Aorta (tissue), 5 donors: ENCODE results near the gene PKP2. TPM values are rescaled to one million over a fixed set of nuclear protein-coding genes. Genes with fewer than 3 reads are reported as not detected.
"Not testable (repeated sequence)": the region's sequence is repeated elsewhere in the genome, so short reads cannot be mapped to it uniquely, and the experiment has no call there.

Source experiments
- ATAC-seq: fragments of 200-7000 bp; cut with Tn5 transposase; one replicate; pipeline ENCODE4 v1.9.1; 2022; ENCODE audit warnings: moderate library complexity; ENCODE audit not compliant: low FRiP score
- DNase-seq, 2 donors: peaks; one replicate each; pipeline ENCODE4 v3.0.0-alpha.2; 2020
- H3K27ac ChIP-seq, 2 donors: one replicate each; pipeline ENCODE4 v1.5.1; 2013; ENCODE audit warnings: low read length in 2 of 2, mild to moderate bottlenecking in 2 of 2, moderate library complexity in 2 of 2, control low read depth in 1 of 2, inconsistent platforms in 1 of 2, low read depth in 1 of 2
- H3K27me3 ChIP-seq, 2 donors: one replicate each; pipeline ENCODE4 v1.6.1; 2013; ENCODE audit warnings: control low read depth in 1 of 2, low read length in 1 of 2, mild to moderate bottlenecking in 1 of 2, moderate library complexity in 1 of 2; ENCODE audit not compliant: insufficient read depth in 2 of 2, control insufficient read depth in 1 of 2
- H3K36me3 ChIP-seq, 2 donors: one replicate each; pipeline ENCODE4 v1.6.1; 2013; ENCODE audit warnings: control low read depth in 1 of 2, low read length in 1 of 2, mild to moderate bottlenecking in 1 of 2; ENCODE audit not compliant: insufficient read depth in 2 of 2, control insufficient read depth in 1 of 2
- H3K4me1 ChIP-seq, 2 donors: one replicate each; pipeline ENCODE4 v1.6.1; 2013; ENCODE audit warnings: low read length in 2 of 2, control low read depth in 1 of 2, mild to moderate bottlenecking in 1 of 2, moderate library complexity in 1 of 2; ENCODE audit not compliant: insufficient read depth in 2 of 2, control insufficient read depth in 1 of 2
- H3K4me3 ChIP-seq, 2 donors: one replicate each; pipeline ENCODE4 v1.5.1; 2013; ENCODE audit warnings: low read length in 2 of 2, control low read depth in 1 of 2, mild to moderate bottlenecking in 1 of 2
- H3K9me3 ChIP-seq: one replicate; pipeline ENCODE4 v1.6.1; 2013; ENCODE audit warnings: mild to moderate bottlenecking, low read length; ENCODE audit not compliant: control insufficient read depth
- WGBS, 2 donors: extraction: QIAGEN DNeasy Blood & Tissue Kit; methylation state at CpG; one replicate each; pipeline ENCODE4 v1.1.7; 2013; 5-methylcytosine and 5-hydroxymethylcytosine counted together
- intact Hi-C, 2 donors: fragments of 100-400 bp; cut with DNase I; formaldehyde crosslinking; loops; one replicate each; pipeline versions ENCODE4 v1.14.2 to v1.15.0; 2022
- polyA plus RNA-seq, 2 donors: library from polyadenylated mRNA; stranded (reverse); fragments of 200-250 nt; gene quantifications; one replicate each; pipeline ENCODE4 v1.2.3, GENCODE V29; 2013
- total RNA-seq, 2 donors: library from RNA; stranded (reverse); fragmentation: NEBNext Ultra II Directional; extraction: Animal tissue kit (Norgen Biotek cat#: 25700); gene quantifications; one replicate each; pipeline ENCODE4 v1.2.1, GENCODE V29; 2021
- donor health status: healthy with polysubstance abuse.
- donor health status: Bipolar disorder and iron deficiency.
- donor health status: DM: no; HTN: no; CAD: no.
- donor health status: DM: no; HTN: no; CAD: no.
- donor health status: DM: yes; HTN: yes; CAD: no.

PKP2 gene
- total and polyA plus RNA-seq, 4 donors = 0.38 to 4.4 (median 1.1) TPM

- no peak for ATAC-seq
- 92 to 98% methylated on average over 2 of the region's 2 CpGs for whole genome bisulfite sequencing, 2 donors
- H3K4me3 ChIP-seq = no peak overlapping the region
Measured at GRCh38 chr12:32876004-32876403, 20.6 kb downstream of the PKP2 start.

DNA sequence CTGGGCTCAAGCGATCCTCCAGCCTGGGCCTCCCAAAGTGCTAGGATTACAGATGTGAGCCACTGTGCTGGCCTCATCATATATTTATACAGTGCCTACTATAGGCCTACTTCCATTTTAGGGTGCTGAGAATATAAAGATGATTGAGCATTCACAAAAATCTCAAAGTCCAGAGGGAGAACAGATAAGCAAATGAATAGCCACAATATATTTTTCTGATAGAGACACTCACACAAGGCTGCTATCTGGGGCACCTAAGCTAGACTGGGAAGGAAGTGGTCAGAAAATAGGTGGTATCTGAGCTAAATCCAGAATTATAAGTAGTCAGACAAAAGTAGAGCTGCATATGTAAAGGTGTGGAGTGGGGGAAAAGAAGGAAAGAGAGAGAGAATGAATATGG, 21.6 kb downstream of the PKP2 start:
- WGBS, 2 donors = 87% methylated on average over 1 of the region's 1 CpG
- no peaks in the 10 kb centered on the region for H3K4me1 ChIP-seq

More at GRCh38 chr12:32876004-32876403, 20.6 kb downstream of the PKP2 start:
- Histone ChIP-seq H3K27ac (no peak overlapping the region), H3K27me3 (no peaks in the 10 kb centered on the region), H3K9me3 (no peaks in the 10 kb centered on the region), H3K4me1 (no peaks in the 10 kb centered on the region), H3K36me3 (no peaks in the 10 kb centered on the region)
- intact Hi-C loops = no loop called here
- no peak for DNase-seq

GRCh38 chr12:32874078-32874477, 22.5 kb downstream of the PKP2 start:
- no peak overlapping the region for H3K4me3 ChIP-seq
- H3K9me3 ChIP-seq = no peaks in the 10 kb centered on the region
- intact Hi-C loops = no loop called here
- 74 to 83% methylated on average over 3 of the region's 3 CpGs for WGBS, 2 donors
- H3K36me3 ChIP-seq = no peaks in the 10 kb centered on the region
- no peaks in the 10 kb centered on the region for H3K4me1 ChIP-seq
- H3K27ac ChIP-seq = no peak overlapping the region
- DNase-seq (no peak), ATAC-seq (no peak)
- H3K27me3 ChIP-seq = no peaks in the 10 kb centered on the region

More for the DNA sequence above, 21.6 kb downstream of the PKP2 start:
- Histone ChIP-seq H3K9me3 (no peaks in the 10 kb centered on the region), H3K27ac (no peak overlapping the region), H3K27me3 (no peaks in the 10 kb centered on the region), H3K36me3 (no peaks in the 10 kb centered on the region), H3K4me3 (no peak overlapping the region)
- intact Hi-C loops = no loop called here
- ATAC-seq (no peak), DNase-seq (no peak)

DNA sequence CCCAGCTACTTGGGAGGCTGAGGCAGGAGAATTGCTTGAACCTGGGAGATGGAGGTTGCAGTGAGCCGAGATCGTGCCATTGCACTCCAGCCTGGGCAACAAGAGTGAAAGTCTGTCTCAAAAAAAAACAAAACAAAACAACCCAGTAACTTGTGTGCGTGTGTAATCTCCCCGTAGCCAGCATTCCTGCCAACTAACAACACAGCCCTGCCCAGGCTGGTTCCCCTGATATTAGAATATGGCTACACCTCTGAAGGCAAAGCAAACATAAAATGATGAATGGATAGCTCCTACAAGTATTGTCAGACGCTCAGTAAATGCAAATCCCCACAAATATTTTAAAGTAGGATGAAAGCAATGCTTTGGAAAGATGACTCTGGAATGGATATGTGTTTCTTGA, 24.2 kb downstream of the PKP2 start:
- 63 to 69% methylated on average over 5 of the region's 5 CpGs for WGBS, 2 donors
- ATAC-seq, H3K27ac ChIP-seq, intact Hi-C loops, H3K9me3 ChIP-seq, H3K36me3 ChIP-seq, DNase-seq, H3K4me1 ChIP-seq, H3K4me3 ChIP-seq, H3K27me3 ChIP-seq: not testable (repeated sequence)

DNA sequence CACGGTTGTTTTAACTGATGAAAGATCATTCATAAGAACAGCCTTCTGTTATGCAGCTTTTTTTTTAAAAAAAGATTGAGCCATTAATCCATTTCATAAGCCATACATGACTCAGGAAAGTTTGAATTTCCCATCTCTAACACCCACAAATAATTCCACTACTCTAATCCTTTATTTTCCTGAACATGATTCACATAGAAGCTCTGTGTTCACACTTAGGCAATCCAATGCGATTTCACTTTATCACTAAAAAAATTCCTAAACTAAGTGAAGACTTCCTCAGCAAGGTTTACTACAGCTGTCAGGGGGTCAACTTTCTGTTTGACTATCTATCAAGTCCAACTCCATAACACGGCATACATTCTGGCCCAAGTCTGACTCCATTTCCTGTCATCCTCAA, 25.9 kb downstream of the PKP2 start:
- no peak for DNase-seq
- no peaks in the 10 kb centered on the region for H3K9me3 ChIP-seq
- WGBS, 2 donors = 75 to 78% methylated on average over 3 of the region's 3 CpGs
- no peaks in the 10 kb centered on the region for H3K4me1 ChIP-seq
- no peak overlapping the region for H3K27ac ChIP-seq
- no peak overlapping the region for H3K4me3 ChIP-seq
- intact Hi-C loops = no loop called here
- no peaks in the 10 kb centered on the region for H3K36me3 ChIP-seq
- no peak for ATAC-seq
- H3K27me3 ChIP-seq = no peaks in the 10 kb centered on the region

DNA sequence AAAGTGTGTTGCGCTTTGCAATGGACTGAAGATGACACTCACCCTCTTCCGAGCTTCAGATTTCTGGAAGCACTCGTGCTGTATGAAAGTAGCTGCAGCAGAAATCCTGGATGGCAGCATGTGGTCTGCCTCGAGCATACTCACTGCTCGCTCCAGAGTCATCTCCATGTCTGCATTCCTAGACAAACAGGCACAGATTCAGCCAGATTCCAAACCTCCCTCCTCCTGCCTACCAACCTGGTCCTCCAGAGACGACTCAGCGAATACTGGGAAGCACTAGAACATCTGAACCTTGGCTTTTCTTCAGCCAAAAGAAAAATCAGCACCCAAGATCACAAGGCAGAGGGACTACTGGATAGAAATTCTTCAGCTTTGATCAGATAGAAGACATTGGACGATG, 27.7 kb downstream of the PKP2 start:
- no peaks in the 10 kb centered on the region for H3K27me3 ChIP-seq
- intact Hi-C loops = no loop called here
- DNase-seq (no peak), ATAC-seq (no peak)
- H3K4me3 ChIP-seq = no peak overlapping the region
- WGBS, 2 donors = 88 to 92% methylated on average over 8 of the region's 8 CpGs
- no peak overlapping the region for H3K27ac ChIP-seq
- no peaks in the 10 kb centered on the region for H3K4me1 ChIP-seq
- H3K9me3 ChIP-seq = no peaks in the 10 kb centered on the region
- no peaks in the 10 kb centered on the region for H3K36me3 ChIP-seq

DNA sequence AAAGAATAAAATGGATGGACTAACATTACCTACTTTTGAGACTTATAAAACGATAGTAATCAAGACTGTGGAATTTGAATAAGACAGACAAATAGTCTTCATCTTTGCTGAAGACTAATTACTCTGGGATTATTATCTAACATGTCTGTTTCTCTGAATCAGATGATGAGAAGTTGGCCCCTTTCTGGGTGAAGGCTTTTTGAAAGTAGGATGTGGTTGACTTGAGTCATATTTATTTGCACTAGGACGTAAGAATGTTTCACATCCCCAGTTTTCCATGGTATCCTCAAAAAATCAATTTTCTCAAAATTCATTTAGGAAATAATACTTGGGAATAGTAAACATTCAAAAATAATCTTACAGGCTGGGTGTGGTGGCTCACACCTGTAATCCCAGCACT, 31.8 kb downstream of the PKP2 start:
- no peaks in the 10 kb centered on the region for H3K4me1 ChIP-seq
- H3K36me3 ChIP-seq = no peaks in the 10 kb centered on the region
- H3K27me3 ChIP-seq = no peaks in the 10 kb centered on the region
- WGBS, 2 donors = 84 to 91% methylated on average over 2 of the region's 2 CpGs
- no peak overlapping the region for H3K4me3 ChIP-seq
- intact Hi-C loops = no loop called here
- H3K27ac ChIP-seq = no peak overlapping the region
- DNase-seq (no peak), ATAC-seq (no peak)
- H3K9me3 ChIP-seq = no peaks in the 10 kb centered on the region

DNA sequence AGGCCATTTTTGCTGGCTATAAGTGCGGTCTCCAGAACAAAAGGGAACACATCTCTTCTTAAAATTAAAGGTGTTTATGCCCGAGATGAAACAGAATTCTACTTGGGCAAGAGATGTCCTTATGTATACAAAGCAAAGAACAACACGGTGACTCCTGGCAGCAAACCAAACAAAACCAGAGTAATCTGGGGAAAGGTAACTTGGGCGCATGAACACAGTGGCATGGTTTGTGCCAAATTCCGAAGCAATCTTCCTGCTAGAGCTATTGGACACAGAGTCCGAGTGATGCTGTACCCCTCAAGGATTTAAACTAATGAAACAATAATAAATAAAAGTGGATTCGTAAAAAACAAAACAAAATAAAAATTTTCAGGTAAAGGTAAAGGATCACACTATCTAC, 33.4 kb downstream of the PKP2 start:
- 77 to 81% methylated on average over 7 of the region's 7 CpGs for WGBS, 2 donors
- Histone ChIP-seq H3K27me3 (no peaks in the 10 kb centered on the region), H3K4me3 (no peak overlapping the region), H3K4me1 (no peaks in the 10 kb centered on the region), H3K9me3 (no peaks in the 10 kb centered on the region), H3K36me3 (no peaks in the 10 kb centered on the region), H3K27ac (no peak overlapping the region)
- DNase-seq (no peak), ATAC-seq (no peak)
- intact Hi-C loops = no loop called here

GRCh38 chr12:32861658-32862057, 34.9 kb downstream of the PKP2 start:
- DNase-seq, H3K27me3 ChIP-seq, H3K4me3 ChIP-seq, H3K27ac ChIP-seq, intact Hi-C loops, ATAC-seq, H3K4me1 ChIP-seq, H3K36me3 ChIP-seq, H3K9me3 ChIP-seq: not testable (repeated sequence)
- WGBS, 2 donors = 90 to 93% methylated on average over 2 of the region's 2 CpGs
